DND-41 (cell line): Measurements from ENCODE around the gene COL4A1.

Source experiments
- ATAC-seq: fragments of 200-7000 bp; cut with Tn5 transposase; 3 replicates; pipeline ENCODE4 v1.9.1; 2021; ENCODE audit warnings: low read depth; ENCODE audit not compliant: insufficient read depth
- DNase-seq: peaks from one replicate; pipeline ENCODE4 v3.0.0-alpha.2; 2020
- H2AFZ ChIP-seq: 2 replicates; pipeline ENCODE4 v1.6.0; 2012; ENCODE audit warnings: low read depth, low read length
- H3K27ac ChIP-seq: 2 replicates; pipeline ENCODE4 v1.5.1; 2012; ENCODE audit warnings: low read length, inconsistent platforms
- H3K27me3 ChIP-seq: fragments of 200-600 bp; sonication (generic); 2 replicates; pipeline ENCODE4 v1.6.0; 2012; ENCODE audit warnings: low read length, mild to moderate bottlenecking, inconsistent platforms; ENCODE audit not compliant: insufficient read depth, poor library complexity
- H3K36me3 ChIP-seq: 2 replicates; pipeline ENCODE4 v1.5.1; 2012; ENCODE audit warnings: low read length, inconsistent platforms; ENCODE audit not compliant: insufficient read depth
- H3K4me1 ChIP-seq: 2 replicates; pipeline ENCODE4 v1.5.1; 2012; ENCODE audit warnings: mild to moderate bottlenecking, low read length; ENCODE audit not compliant: insufficient read depth
- H3K4me2 ChIP-seq: 2 replicates; pipeline ENCODE4 v1.6.0; 2012; ENCODE audit warnings: mild to moderate bottlenecking, moderate library complexity, low read length, inconsistent platforms; ENCODE audit not compliant: insufficient read depth
- H3K4me3 ChIP-seq, 2 experiments: fragments of 200-600 bp in 1 of 2; shearing (Covaris generic) in 1 of 2; 2 replicates each; pipeline ENCODE4 v1.5.1; 2012 to 2016; ENCODE audit warnings: inconsistent platforms in 2 of 2, low read length in 2 of 2, mild to moderate bottlenecking in 2 of 2, low read depth in 1 of 2, moderate library complexity in 1 of 2
- H3K79me2 ChIP-seq: 2 replicates; pipeline ENCODE4 v1.6.0; 2012; ENCODE audit warnings: low read length, inconsistent platforms; ENCODE audit not compliant: insufficient read depth
- H3K9ac ChIP-seq: 2 replicates; pipeline ENCODE4 v1.6.0; 2012; ENCODE audit warnings: low read depth, mild to moderate bottlenecking, inconsistent platforms, low read length, moderate library complexity
- H3K9me3 ChIP-seq: 2 replicates; pipeline ENCODE4 v1.5.1; 2012; ENCODE audit warnings: low read length, moderate library complexity, mild to moderate bottlenecking, inconsistent platforms; ENCODE audit not compliant: insufficient read depth, severe bottlenecking
- H4K20me1 ChIP-seq: 2 replicates; pipeline ENCODE4 v1.6.0; 2012; ENCODE audit warnings: low read length; ENCODE audit not compliant: insufficient read depth
- EZH2 ChIP-seq: IDR thresholded peaks from 3 replicates; pipeline ENCODE4 v1.6.1; 2012; ENCODE audit warnings: borderline replicate concordance, low read depth, mild to moderate bottlenecking, moderate library complexity, low read length, inconsistent platforms; ENCODE audit not compliant: severe bottlenecking
- TF ChIP-seq, protein P1 (sequence below): IDR thresholded peaks from 2 replicates; pipeline ENCODE4 v1.5.1; 2012; ENCODE audit warnings: borderline replicate concordance, low read length, moderate library complexity, mild to moderate bottlenecking; ENCODE audit not compliant: poor library complexity, severe bottlenecking; ENCODE audit errors: extremely low read depth

Gene COL4A1

DNA sequence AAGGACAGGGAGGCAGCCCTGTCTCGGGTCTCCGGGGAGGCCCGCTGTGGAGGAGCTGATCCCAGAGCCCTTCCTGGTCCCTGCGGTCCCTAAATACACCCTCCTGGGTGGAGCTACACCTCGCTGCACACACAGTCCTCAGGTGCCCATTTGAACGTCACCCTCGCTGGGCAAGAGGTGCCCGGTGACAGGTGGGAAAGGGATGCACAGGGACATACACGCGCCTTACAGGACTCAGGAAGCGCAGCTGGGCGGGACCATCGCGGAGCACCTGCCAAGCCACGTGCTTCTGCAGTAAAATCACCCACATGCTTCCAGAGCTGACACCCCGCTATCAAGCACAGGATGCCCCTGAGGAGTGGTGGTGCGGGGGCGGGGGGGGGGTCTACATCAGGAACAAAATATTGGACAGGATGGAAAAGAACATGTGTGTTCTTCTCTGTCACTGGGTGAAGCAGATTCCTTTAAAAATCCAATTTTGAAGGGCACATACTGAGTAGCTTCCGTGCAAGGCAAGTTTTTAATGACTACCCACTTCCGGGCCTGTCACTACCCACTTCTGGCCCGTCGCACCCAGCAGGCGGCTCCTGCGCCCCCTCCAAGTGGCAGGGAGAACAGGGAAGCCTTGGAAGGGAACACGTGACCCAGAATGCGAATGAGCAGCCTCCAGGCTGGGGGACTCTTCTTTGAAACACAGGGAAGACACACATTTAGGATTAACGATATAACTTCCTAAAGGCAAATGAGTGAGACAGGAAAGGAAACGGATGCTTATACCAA is 78.9 kb downstream of the COL4A1 start:
- Histone ChIP-seq H3K4me3 (no peak overlapping the region), H3K4me2 (no peak overlapping the region), H4K20me1 (0 out of 2 replicates have a peak, but pooled peaks cover 7% of the 10 kb centered on the region), H3K4me1 (no peaks in the 10 kb centered on the region), H3K79me2 (no peaks in the 10 kb centered on the region), H3K9me3 (no peaks in the 10 kb centered on the region), H3K9ac (no peak overlapping the region), H2AFZ (no peak overlapping the region), H3K27me3 (peaks cover 32% of the 10 kb centered on the region), H3K36me3 (no peaks in the 10 kb centered on the region), H3K27ac (no peak overlapping the region)
- DNase-seq (no peak), ATAC-seq (no peak)
- TF ChIP-seq, protein P1, sequence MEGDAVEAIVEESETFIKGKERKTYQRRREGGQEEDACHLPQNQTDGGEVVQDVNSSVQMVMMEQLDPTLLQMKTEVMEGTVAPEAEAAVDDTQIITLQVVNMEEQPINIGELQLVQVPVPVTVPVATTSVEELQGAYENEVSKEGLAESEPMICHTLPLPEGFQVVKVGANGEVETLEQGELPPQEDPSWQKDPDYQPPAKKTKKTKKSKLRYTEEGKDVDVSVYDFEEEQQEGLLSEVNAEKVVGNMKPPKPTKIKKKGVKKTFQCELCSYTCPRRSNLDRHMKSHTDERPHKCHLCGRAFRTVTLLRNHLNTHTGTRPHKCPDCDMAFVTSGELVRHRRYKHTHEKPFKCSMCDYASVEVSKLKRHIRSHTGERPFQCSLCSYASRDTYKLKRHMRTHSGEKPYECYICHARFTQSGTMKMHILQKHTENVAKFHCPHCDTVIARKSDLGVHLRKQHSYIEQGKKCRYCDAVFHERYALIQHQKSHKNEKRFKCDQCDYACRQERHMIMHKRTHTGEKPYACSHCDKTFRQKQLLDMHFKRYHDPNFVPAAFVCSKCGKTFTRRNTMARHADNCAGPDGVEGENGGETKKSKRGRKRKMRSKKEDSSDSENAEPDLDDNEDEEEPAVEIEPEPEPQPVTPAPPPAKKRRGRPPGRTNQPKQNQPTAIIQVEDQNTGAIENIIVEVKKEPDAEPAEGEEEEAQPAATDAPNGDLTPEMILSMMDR: no peak
- no peak for TF ChIP-seq EZH2

DNA sequence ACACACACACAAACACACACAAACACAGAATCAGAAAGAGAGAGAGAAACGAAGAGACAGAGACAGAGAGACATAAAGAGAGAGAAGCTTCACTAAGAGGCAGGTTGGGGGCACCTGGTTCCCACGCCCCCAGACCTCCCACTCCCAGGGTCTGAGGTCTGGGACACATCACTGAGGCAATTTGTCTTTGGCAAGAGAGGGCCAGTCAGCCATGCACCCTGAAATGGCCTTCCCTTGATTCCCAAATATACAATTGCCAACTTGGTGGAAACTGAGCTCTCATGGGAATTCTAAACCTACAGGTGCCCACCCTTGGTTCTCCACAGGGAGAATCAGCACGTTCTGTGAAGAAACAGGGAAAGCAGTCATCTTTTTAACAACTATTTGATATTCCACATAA is 79.5 kb downstream of the COL4A1 start:
- H3K9ac ChIP-seq: no peak overlapping the region
- DNase-seq (no peak), ATAC-seq (no peak)
- no peaks in the 10 kb centered on the region for H3K36me3 ChIP-seq
- TF ChIP-seq, protein P1: no peak
- TF ChIP-seq EZH2: no peak
- no peaks in the 10 kb centered on the region for H3K9me3 ChIP-seq
- no peaks in the 10 kb centered on the region for H3K79me2 ChIP-seq
- no peak overlapping the region for H3K4me3 ChIP-seq
- H3K4me1 ChIP-seq: no peaks in the 10 kb centered on the region
- H2AFZ ChIP-seq: no peak overlapping the region
- no peak overlapping the region for H3K4me2 ChIP-seq
- H3K27ac ChIP-seq: no peak overlapping the region
- 0 out of 2 replicates have a peak, but pooled peaks cover 7% of the 10 kb centered on the region for H4K20me1 ChIP-seq
- peaks cover 26% of the 10 kb centered on the region for H3K27me3 ChIP-seq

DNA sequence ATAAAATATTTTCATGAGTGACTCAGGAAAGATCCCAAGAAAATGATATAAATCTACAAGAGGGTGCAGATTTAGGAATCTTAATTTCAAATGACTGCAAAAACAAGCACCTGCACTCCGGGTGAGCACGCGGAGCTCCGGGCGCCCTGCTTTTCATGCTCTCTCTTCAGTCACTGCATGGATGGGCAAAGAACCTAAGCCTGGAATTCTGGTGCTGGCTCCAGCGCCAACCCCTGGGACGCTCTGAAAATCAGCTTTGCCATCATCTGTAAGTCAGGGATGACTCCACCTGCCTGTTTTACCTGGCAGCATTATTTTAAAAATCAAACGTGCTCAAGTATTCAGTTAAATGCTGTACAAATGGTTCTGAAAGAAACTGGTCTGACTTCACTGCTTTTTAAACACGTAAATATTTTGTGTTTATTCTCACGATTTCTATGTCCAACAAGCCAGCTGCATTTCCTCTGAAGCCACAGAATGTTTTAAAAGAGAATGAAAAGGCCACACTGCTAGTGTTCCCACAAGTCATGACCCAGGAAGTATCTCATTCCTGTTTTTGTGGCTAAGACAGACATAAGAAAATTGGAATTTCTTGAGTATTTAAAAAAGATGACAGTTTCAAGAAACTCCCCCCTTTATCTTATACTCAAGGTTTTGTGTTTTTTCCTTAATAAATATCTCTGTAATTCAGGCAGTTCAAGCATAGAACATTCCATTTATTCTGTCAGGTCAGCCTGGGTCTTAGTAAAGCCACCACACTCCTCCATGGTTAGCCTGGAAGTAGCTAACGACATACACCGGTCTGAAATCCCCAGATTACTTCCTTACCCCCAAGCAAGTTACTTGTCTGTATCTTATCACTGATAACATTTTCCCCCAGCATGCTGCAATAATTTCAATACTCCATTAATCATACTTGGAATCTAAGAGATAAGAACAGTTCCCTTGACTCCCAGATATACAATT is 81.1 kb downstream of the COL4A1 start:
- no peak overlapping the region for H3K4me3 ChIP-seq
- no peak for DNase-seq
- H3K79me2 ChIP-seq: no peaks in the 10 kb centered on the region
- peaks cover 10% of the 10 kb centered on the region; the same call in 1 of the 2 replicates for H4K20me1 ChIP-seq
- ATAC-seq: no peak
- no peak overlapping the region for H3K4me2 ChIP-seq
- H3K9me3 ChIP-seq: no peaks in the 10 kb centered on the region
- TF ChIP-seq EZH2: no peak
- TF ChIP-seq, protein P1: no peak
- H3K27ac ChIP-seq: no peak overlapping the region
- H3K4me1 ChIP-seq: no peaks in the 10 kb centered on the region
- peaks cover 21% of the 10 kb centered on the region for H3K27me3 ChIP-seq
- H3K9ac ChIP-seq: no peak overlapping the region
- H3K36me3 ChIP-seq: no peaks in the 10 kb centered on the region
- H2AFZ ChIP-seq: no peak overlapping the region
